SKM-1 (cell line): Measurements from ENCODE around the gene ZNF213.

Experiments used
- DNase-seq: peaks from one replicate; lab custom pipeline; 2025; ENCODE audit not compliant: unreplicated experiment; lab: John Stamatoyannopoulos, UW

The ZNF213 gene

GRCh38 chr16:3188925-3189825 is 54.3 kb downstream of the ZNF213 start:
- DNase-seq, result no peak

- DNase-seq, result no peak
These were observed 55.0 kb downstream of the ZNF213 start for GRCh38 chr16:3189869-3190268.

- DNase-seq, result no peak
These were observed 56.1 kb downstream of the ZNF213 start for GRCh38 chr16:3190949-3191353.
